NT2/D1 (cell line): Measurements from ENCODE around the gene PRR18.

Source experiments
- DNase-seq: peaks from one replicate; pipeline ENCODE4 v3.0.0-alpha.2; 2011; ENCODE audit warnings: low read depth, low spot score
- H3K27me3 ChIP-seq: 2 replicates; pipeline ENCODE4 v1.6.0; 2011; ENCODE audit warnings: mild to moderate bottlenecking; ENCODE audit not compliant: insufficient read length, insufficient read depth
- H3K36me3 ChIP-seq: 2 replicates; pipeline ENCODE4 v1.6.1; 2011; ENCODE audit warnings: mild to moderate bottlenecking, low read length, mixed read lengths; ENCODE audit not compliant: insufficient read depth, insufficient read length
- H3K4me1 ChIP-seq: 2 replicates; pipeline ENCODE4 v1.5.1; 2011; ENCODE audit not compliant: insufficient read depth, insufficient read length
- H3K4me3 ChIP-seq: 2 replicates; pipeline ENCODE4 v1.5.1; 2011; ENCODE audit warnings: low read depth; ENCODE audit not compliant: insufficient read length
- H3K9ac ChIP-seq: 2 replicates; pipeline ENCODE4 v1.6.0; 2011; ENCODE audit warnings: low read depth; ENCODE audit not compliant: insufficient read length
- H3K9me3 ChIP-seq: 2 replicates; pipeline ENCODE4 v1.5.1; 2011; ENCODE audit warnings: mild to moderate bottlenecking, low read length; ENCODE audit not compliant: insufficient read depth
- SUZ12 ChIP-seq: IDR thresholded peaks from 2 replicates; pipeline ENCODE4 v1.6.1; 2011; ENCODE audit not compliant: insufficient read length, insufficient read depth; ENCODE audit errors: extremely low read depth
- YY1 ChIP-seq: IDR thresholded peaks from 2 replicates; pipeline ENCODE4 v1.6.1; 2011; ENCODE audit not compliant: insufficient read length, insufficient read depth
- ZNF274 ChIP-seq: IDR thresholded peaks from 2 replicates; pipeline ENCODE4 v1.6.1; 2011; ENCODE audit warnings: mild to moderate bottlenecking, low read depth, low read length

The PRR18 gene

GRCh38 chr6:166333172-166333995, 25.2 kb upstream of the PRR18 start:
- Histone ChIP-seq H3K9me3 (no peaks in the 10 kb centered on the region), H3K4me3 (no peak overlapping the region), H3K27me3 (no peaks in the 10 kb centered on the region), H3K4me1 (peaks cover 2% of the 10 kb centered on the region), H3K36me3 (peaks cover 64% of the 10 kb centered on the region), H3K9ac (no peak overlapping the region)
- TF ChIP-seq ZNF274 (no peak), YY1 (no peak), SUZ12 (no peak)
- no peak for DNase-seq

- H3K9ac ChIP-seq = no peak overlapping the region
- no peak for TF ChIP-seq YY1
- TF ChIP-seq SUZ12 = no peak
- no peak for TF ChIP-seq ZNF274
- peaks cover 2% of the 10 kb centered on the region for H3K4me1 ChIP-seq
- DNase-seq = no peak
- H3K27me3 ChIP-seq = no peaks in the 10 kb centered on the region
- H3K36me3 ChIP-seq = peaks cover 56% of the 10 kb centered on the region
- no peak overlapping the region for H3K4me3 ChIP-seq
- H3K9me3 ChIP-seq = no peaks in the 10 kb centered on the region
Observed at GRCh38 chr6:166331503-166332415, 23.6 kb upstream of the PRR18 start.

DNA sequence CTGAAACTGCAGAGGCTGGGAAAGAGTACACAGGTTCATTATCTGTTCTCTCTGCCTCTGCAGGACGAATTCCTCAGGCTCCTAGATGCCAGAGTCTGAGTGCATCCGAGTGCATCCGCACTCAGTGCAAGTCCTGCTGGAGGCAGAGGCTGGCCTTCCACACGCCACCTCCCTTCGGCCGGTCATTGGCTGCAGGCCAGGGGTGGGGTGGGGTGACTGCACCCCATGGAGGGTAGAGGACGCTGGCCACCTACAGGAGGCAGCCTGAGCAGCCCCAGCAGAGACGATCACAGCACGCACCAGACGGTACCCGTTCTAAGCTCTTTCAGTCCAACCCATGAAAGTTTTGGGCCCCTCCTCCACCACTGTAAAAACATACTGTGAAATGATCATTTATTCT, 22.4 kb upstream of the PRR18 start:
- H3K4me3 ChIP-seq = no peak overlapping the region
- no peak for DNase-seq
- H3K9ac ChIP-seq = no peak overlapping the region
- no peaks in the 10 kb centered on the region for H3K27me3 ChIP-seq
- H3K4me1 ChIP-seq = peaks cover 2% of the 10 kb centered on the region
- no peak for TF ChIP-seq YY1
- TF ChIP-seq ZNF274 = no peak
- TF ChIP-seq SUZ12 = no peak
- H3K9me3 ChIP-seq = no peaks in the 10 kb centered on the region
- peaks cover 55% of the 10 kb centered on the region for H3K36me3 ChIP-seq

DNA sequence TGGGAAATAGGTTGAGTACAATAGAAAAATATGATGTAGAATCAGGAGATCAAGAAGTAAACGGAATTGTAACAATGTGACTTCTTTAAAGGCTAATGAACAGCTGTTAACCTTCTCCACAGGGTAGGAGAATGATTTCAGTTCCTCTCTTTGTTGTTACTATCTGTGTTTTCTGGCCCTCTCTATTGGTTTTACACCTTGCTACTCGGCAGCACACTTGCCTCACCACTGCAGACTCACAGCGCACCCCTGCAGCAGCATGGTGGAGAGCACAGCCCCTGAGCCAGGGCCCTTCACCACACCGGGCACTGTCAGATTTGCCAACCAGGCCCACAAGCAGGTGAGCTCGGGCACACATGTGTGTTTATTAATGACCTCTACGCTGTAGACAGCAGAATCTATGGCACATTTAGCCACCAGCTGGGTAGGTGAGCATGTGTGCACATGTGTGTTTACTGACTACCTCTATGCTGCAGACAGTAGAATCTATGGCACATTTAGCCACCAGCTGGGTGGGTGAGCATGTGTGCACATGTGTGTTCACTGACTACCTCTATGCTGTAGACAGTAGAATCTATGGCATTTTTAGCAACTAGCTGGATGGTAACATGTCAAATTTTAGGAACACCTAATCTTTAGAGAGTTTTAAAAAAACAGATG, 17.3 kb upstream of the PRR18 start:
- H3K9ac ChIP-seq = no peak overlapping the region
- H3K36me3 ChIP-seq = peaks cover 65% of the 10 kb centered on the region
- no peak for DNase-seq
- no peak for TF ChIP-seq SUZ12
- no peak for TF ChIP-seq YY1
- TF ChIP-seq ZNF274 = no peak
- H3K4me1 ChIP-seq = no peaks in the 10 kb centered on the region
- H3K27me3 ChIP-seq = no peaks in the 10 kb centered on the region
- no peak overlapping the region for H3K4me3 ChIP-seq
- no peaks in the 10 kb centered on the region for H3K9me3 ChIP-seq

DNA sequence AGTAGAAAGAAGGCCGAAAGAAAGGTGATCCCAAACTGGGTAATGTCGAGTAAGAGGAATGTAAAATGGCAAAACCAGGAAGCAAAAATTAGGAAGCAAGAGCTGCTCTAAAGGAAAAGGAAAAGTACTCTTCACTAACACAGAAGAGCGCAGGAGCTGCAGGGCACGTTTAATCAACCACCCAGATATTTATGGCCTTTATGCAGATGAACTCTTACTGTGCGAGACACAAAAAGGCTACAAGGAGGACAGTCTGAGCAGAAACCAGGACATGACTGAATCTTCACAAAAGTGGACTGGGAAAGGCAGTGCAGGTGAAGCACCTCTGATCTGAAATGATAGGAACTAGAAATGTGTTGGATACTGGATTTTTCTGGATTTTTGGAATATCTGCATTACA, 15.2 kb upstream of the PRR18 start:
- H3K4me1 ChIP-seq = no peaks in the 10 kb centered on the region
- no peaks in the 10 kb centered on the region for H3K27me3 ChIP-seq
- no peaks in the 10 kb centered on the region for H3K9me3 ChIP-seq
- TF ChIP-seq YY1 (no peak), ZNF274 (no peak), SUZ12 (no peak)
- peaks cover 58% of the 10 kb centered on the region for H3K36me3 ChIP-seq
- no peak for DNase-seq
- no peak overlapping the region for H3K4me3 ChIP-seq
- H3K9ac ChIP-seq = no peak overlapping the region

GRCh38 chr6:166318649-166319600, 10.7 kb upstream of the PRR18 start:
- H3K9ac ChIP-seq = peak overlapping the region; percentile 21
- no peaks in the 10 kb centered on the region for H3K9me3 ChIP-seq
- H3K36me3 ChIP-seq = peaks cover 29% of the 10 kb centered on the region
- no peak for DNase-seq
- no peak for TF ChIP-seq ZNF274
- TF ChIP-seq YY1 = no peak
- TF ChIP-seq SUZ12 = no peak
- no peaks in the 10 kb centered on the region for H3K4me1 ChIP-seq
- no peaks in the 10 kb centered on the region for H3K27me3 ChIP-seq
- no peak overlapping the region for H3K4me3 ChIP-seq
